Right lobe of liver (tissue), 4 donors: ENCODE data around the gene WNK2.

Source experiments
- CTCF ChIP-seq, 4 donors: fragments of 200-600 bp in 3 of 4; fragments of 450-650 bp in 1 of 4; IDR thresholded peaks; one replicate each; pipeline versions ENCODE4 v1.5.1 to v1.8.0; 2016 to 2022; ENCODE audit warnings: antibody characterized with exemption in 4 of 4, mild to moderate bottlenecking in 2 of 4
- POLR2A ChIP-seq: fragments of 450-650 bp; IDR thresholded peaks from one replicate; pipeline ENCODE4 v1.6.1; 2017; ENCODE audit warnings: antibody characterized with exemption, mild to moderate bottlenecking
- donor health status: DM: no; HTN: no; CAD: no.
- donor health status: DM: no; HTN: no; CAD: no.
- donor health status: DM: no; HTN: yes; CAD: no.

DNA sequence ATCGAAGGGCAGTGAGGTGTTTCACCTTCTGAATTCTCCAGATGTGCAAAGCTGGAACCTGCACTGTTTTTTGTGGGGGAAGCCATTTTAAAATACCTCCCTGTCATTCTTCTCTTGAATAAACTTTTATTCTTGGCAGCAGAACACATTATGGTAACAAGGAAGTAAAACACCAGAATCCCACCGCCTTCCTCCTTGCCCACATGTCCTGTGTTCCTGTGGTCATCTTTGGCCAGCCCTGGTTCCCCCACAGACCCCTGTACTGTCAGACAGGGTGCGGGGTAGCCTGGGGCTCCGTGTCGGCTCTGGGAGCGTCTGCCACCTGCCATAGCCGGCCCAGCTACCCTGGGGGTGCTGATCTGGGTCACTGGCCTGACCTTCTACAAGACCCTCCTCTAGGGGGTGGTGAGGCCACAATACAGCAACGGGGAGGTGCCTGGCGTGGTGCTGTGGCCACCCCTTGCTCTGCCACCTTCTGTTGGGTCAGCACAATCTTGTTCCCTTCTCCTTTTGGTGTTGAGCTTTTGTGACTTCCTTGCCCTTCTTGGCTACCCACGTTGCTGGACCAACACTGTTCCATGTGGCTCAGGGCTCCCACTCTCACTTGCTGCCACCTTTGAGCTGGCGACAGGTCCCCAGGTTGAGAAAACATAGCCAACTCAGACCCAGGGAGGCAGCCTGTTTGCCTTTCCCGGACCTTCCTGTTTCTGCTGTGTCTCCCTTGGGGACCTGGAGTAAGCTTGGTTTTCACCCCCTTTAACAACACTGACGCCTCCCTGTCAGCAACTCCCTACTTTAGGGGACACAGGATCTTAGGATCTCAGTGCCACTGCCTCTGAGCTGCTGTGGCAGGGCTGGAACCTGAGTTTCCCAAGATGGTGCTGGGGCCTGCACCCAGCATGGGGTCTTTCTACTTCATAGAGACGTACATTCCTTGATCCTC, 4.8 kb downstream of the WNK2 start:
- TF ChIP-seq CTCF (IDR thresholded peaks at IDR 0.05) (no peak), POLR2A (no peak)
